Stomach smooth muscle (tissue), 2 donors: ENCODE results near the gene TRPV5.

Experiments
- H3K27ac ChIP-seq: one replicate; pipeline ENCODE4 v1.7.0; 2013; ENCODE audit warnings: mild to moderate bottlenecking, low read length, inconsistent platforms
- H3K27me3 ChIP-seq, 2 donors: one replicate each; pipeline ENCODE4 v1.7.0; 2013; ENCODE audit warnings: low read length in 2 of 2; ENCODE audit not compliant: insufficient read depth in 2 of 2, control insufficient read depth in 1 of 2
- H3K36me3 ChIP-seq, 2 donors: one replicate each; pipeline ENCODE4 v1.7.0; 2013; ENCODE audit warnings: low read length in 2 of 2; ENCODE audit not compliant: control insufficient read depth in 2 of 2, insufficient read depth in 2 of 2
- H3K4me1 ChIP-seq: one replicate; pipeline ENCODE4 v1.7.0; 2013; ENCODE audit warnings: low read length; ENCODE audit not compliant: control insufficient read depth, insufficient read depth
- H3K4me3 ChIP-seq, 2 donors: one replicate each; pipeline ENCODE4 v1.7.0; 2013; ENCODE audit warnings: low read length in 2 of 2
- H3K9ac ChIP-seq, 2 donors: one replicate each; pipeline ENCODE4 v1.7.0; 2013; ENCODE audit warnings: low read length in 2 of 2, mild to moderate bottlenecking in 1 of 2
- H3K9me3 ChIP-seq, 2 donors: one replicate each; pipeline ENCODE4 v1.7.0; 2013; ENCODE audit warnings: low read length in 2 of 2; ENCODE audit not compliant: control insufficient read depth in 2 of 2
- donor health status: healthy.
- donor health status: Pancreatic carcinoma.

Gene TRPV5

GRCh38 chr7:142960955-142961512 is 27.5 kb upstream of the TRPV5 start:
- Histone ChIP-seq H3K4me1 (no peaks in the 10 kb centered on the region), H3K27me3 (no peaks in the 10 kb centered on the region), H3K36me3 (no peaks in the 10 kb centered on the region), H3K4me3 (no peak overlapping the region), H3K9me3 (no peaks in the 10 kb centered on the region), H3K27ac (no peak overlapping the region), H3K9ac (no peak overlapping the region)

DNA sequence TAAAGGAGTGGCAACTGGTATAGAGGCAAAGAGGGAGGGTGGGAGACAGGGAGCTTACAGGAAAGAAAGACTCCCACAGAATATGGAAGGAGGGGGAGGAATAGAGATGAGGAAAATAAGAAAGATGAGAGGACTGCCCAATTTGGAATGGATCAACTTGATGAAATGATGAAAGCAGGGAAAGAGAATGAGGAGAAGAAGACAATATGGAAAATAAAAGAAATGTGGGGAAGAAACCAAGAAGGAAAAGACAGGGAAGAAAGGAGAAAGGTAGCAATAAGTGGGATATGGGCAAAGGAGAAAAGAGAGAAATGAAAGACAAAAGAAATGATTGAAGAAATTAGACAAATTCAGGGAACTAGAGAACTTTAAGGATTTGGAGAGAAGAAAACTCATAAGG is 25.7 kb upstream of the TRPV5 start:
- Histone ChIP-seq H3K27me3 (no peaks in the 10 kb centered on the region), H3K9ac (no peak overlapping the region), H3K9me3 (peaks cover 4 to 6% of the 10 kb centered on the region in 2 donors), H3K36me3 (no peaks in the 10 kb centered on the region), H3K4me3 (no peak overlapping the region), H3K4me1 (no peaks in the 10 kb centered on the region), H3K27ac (no peak overlapping the region)

- Histone ChIP-seq H3K9me3 (peaks cover 4 to 6% of the 10 kb centered on the region in 2 donors), H3K27ac (no peak overlapping the region), H3K36me3 (no peaks in the 10 kb centered on the region), H3K4me1 (no peaks in the 10 kb centered on the region), H3K4me3 (no peak overlapping the region), H3K27me3 (no peaks in the 10 kb centered on the region), H3K9ac (no peak overlapping the region)
Measured at GRCh38 chr7:142957723-142958122, 24.2 kb upstream of the TRPV5 start.

DNA sequence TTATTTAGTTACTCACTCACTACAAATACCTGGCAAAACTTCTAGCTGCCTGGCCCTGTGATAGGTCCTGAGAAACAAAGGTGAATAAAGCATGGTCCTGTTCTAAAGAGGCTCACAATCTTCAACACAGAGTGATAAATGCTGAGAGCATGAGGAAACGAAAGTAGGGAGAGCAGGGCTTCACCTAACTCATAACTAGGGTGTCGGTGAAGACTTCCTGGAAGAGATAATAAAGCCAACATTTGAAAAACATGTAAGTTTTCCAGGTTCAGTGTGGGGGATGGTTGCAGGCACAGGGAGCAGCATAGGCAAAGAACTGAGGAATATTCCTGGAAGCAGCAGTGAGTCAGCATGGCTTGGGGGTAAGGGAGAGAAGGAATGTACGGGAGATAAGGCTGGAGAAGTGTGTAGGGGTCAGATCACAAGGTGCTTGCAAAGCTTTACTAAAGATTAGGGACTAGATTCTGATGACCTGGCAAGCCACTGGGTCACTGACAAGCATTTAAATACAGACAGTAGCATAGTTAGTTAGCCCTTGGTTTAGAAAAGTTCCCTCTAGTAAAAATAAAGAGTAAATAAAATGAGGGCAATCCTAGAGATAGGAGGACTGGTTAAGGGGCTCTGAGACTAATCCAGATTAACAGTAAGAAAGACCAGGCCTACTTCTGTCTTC is 23.5 kb upstream of the TRPV5 start:
- no peaks in the 10 kb centered on the region for H3K4me1 ChIP-seq
- H3K9ac ChIP-seq = no peak overlapping the region
- H3K27me3 ChIP-seq = no peaks in the 10 kb centered on the region
- no peak overlapping the region for H3K27ac ChIP-seq
- no peak overlapping the region for H3K4me3 ChIP-seq
- H3K36me3 ChIP-seq = no peaks in the 10 kb centered on the region
- H3K9me3 ChIP-seq = peaks cover 4 to 6% of the 10 kb centered on the region in 2 donors

DNA sequence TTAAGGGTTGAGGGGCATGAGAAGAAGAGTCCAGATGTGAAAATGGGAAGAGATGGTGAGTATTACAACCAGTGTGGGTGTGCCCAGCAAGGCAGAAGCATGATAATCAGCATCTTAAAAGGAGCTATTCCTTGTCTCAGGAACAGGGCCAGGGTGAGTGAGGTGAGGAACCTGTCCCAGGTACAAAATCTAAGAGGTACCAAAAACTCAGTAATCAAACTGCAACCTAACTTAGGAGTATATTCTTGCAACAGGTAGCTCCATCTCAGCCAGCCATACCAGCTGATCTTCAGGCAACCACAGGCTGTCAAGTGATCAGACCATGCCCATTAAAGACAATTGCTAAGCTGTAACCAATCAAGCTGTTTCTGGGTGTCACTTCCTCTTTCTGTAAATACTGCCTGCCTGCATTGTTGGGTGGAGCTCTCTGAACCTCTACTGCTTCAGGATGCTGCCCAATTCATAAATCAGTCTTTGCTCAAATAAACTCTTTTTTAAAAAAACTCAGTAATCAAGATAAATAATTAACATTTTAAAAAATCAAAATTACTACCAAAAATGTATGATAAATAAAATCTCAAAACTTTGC is 21.2 kb upstream of the TRPV5 start:
- no peak overlapping the region for H3K4me3 ChIP-seq
- H3K9ac ChIP-seq = no peak overlapping the region
- H3K27me3 ChIP-seq = no peaks in the 10 kb centered on the region
- H3K9me3 ChIP-seq = peaks cover 4 to 6% of the 10 kb centered on the region in 2 donors
- no peaks in the 10 kb centered on the region for H3K4me1 ChIP-seq
- no peaks in the 10 kb centered on the region for H3K36me3 ChIP-seq
- no peak overlapping the region for H3K27ac ChIP-seq

- Histone ChIP-seq H3K36me3 (no peaks in the 10 kb centered on the region), H3K27ac (no peak overlapping the region), H3K4me3 (no peak overlapping the region), H3K9ac (no peak overlapping the region), H3K27me3 (peaks cover 0 to 2% of the 10 kb centered on the region in 2 donors), H3K9me3 (peaks cover 4 to 6% of the 10 kb centered on the region in 2 donors), H3K4me1 (no peaks in the 10 kb centered on the region)
Measured at GRCh38 chr7:142950235-142950634, 16.7 kb upstream of the TRPV5 start.

DNA sequence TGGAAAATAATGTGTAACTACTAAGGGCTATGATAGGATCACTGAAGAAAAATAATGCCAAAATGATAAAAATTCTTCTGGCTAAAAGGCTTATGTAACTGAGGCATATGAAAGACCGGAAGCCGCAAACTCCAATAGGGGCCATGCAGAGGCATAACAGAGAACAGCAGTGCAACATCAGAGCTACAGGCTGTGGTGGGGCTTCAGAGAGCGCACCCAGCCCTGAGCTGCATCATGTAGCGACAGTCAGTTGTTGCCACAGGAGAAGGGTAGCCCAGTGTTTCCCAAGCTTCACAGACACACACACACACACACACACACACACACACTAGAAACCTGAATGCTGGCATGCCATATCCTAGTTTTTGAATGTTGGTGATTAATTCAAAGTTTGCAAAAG is 15.1 kb upstream of the TRPV5 start:
- Histone ChIP-seq H3K4me3 (no peak overlapping the region), H3K27me3 (peaks cover 0 to 2% of the 10 kb centered on the region in 2 donors), H3K36me3 (no peaks in the 10 kb centered on the region)

DNA sequence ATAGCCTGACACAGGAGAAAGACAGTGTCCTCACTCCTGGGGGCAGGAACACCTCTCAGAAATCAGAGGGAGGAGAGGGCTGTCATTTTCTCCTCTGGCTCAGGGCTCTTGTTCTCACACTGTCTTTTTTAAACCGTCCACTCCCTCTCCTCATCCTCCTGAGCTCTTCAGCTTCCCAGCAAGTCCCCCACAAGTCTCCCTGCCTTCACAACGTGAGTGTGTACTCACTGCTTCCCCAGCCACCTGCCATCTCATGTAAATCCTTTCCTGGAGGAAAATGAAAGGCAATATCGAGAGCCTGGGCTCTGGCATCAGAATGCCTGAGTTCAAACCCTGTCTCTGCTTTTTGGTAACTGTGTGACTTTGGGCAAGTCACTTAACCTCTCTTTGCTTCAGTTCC is 11.5 kb upstream of the TRPV5 start:
- Histone ChIP-seq H3K36me3 (no peaks in the 10 kb centered on the region), H3K27me3 (peaks cover 0 to 2% of the 10 kb centered on the region in 2 donors), H3K4me1 (no peaks in the 10 kb centered on the region), H3K9ac (no peak overlapping the region), H3K27ac (no peak overlapping the region), H3K4me3 (no peak overlapping the region), H3K9me3 (no peaks in the 10 kb centered on the region)

More for the DNA sequence above, 15.1 kb upstream of the TRPV5 start:
- H3K4me1 ChIP-seq = no peaks in the 10 kb centered on the region
- no peaks in the 10 kb centered on the region for H3K9me3 ChIP-seq
- no peak overlapping the region for H3K27ac ChIP-seq
- no peak overlapping the region for H3K9ac ChIP-seq

- peaks cover 0 to 2% of the 10 kb centered on the region in 2 donors for H3K27me3 ChIP-seq
- H3K4me1 ChIP-seq = no peaks in the 10 kb centered on the region
- H3K4me3 ChIP-seq = no peak overlapping the region
- no peaks in the 10 kb centered on the region for H3K9me3 ChIP-seq
- no peaks in the 10 kb centered on the region for H3K36me3 ChIP-seq
- no peak overlapping the region for H3K27ac ChIP-seq
- no peak overlapping the region for H3K9ac ChIP-seq
Measured at GRCh38 chr7:142943706-142944268, 10.2 kb upstream of the TRPV5 start.

DNA sequence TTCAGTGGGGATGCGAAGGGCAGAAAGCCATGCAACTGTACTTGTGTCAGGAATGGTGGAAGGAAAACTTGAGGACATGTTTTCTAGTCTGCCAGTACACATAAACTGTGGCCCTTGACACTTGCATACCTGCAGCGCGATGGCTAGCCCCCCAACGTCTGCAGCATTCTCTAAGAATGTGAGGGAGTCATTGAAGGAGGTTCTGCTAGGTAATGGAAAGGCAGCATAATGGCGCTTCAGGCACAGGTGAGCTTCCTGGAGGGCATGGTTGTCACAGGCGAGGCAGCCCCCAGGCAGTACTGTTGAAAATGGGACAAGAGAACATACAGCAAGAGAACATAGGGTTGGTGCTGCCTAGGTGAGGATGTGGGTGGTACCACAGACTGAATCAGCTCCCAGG is 9.2 kb upstream of the TRPV5 start:
- no peaks in the 10 kb centered on the region for H3K9me3 ChIP-seq
- H3K4me3 ChIP-seq = no peak overlapping the region
- H3K27me3 ChIP-seq = peaks cover 0 to 2% of the 10 kb centered on the region in 2 donors
- H3K4me1 ChIP-seq = no peaks in the 10 kb centered on the region
- no peaks in the 10 kb centered on the region for H3K36me3 ChIP-seq
- H3K9ac ChIP-seq = no peak overlapping the region
- no peak overlapping the region for H3K27ac ChIP-seq

- Histone ChIP-seq H3K4me3 (no peak overlapping the region), H3K4me1 (no peaks in the 10 kb centered on the region), H3K27ac (no peak overlapping the region), H3K27me3 (peaks cover 0 to 2% of the 10 kb centered on the region in 2 donors), H3K36me3 (no peaks in the 10 kb centered on the region), H3K9ac (no peak overlapping the region), H3K9me3 (no peaks in the 10 kb centered on the region)
Measured at GRCh38 chr7:142941541-142941940, 8.0 kb upstream of the TRPV5 start.
